OCI-LY7 (cell line): ENCODE results near the gene CASZ1. TPM values are rescaled to one million over a fixed set of nuclear protein-coding genes. Genes with fewer than 3 reads are reported as not detected.

ENCODE experiments used
- BruUV-seq: library from RNA; stranded (reverse); fragments of 400-500 nt; replicated peaks from 2 replicates; lab custom pipeline; 2021; lab: Mats Ljungman, UMichigan
- CTCF ChIA-PET: fragments of 300-600 bp; sonication (Branson Sonifier 250); formaldehyde crosslinking; loops from one replicate; lab custom pipeline; 2022; ENCODE audit warnings: antibody characterized with exemption; ENCODE audit not compliant: unreplicated experiment; lab: Charles Lee
- POLR2A ChIA-PET: fragments of 300-600 bp; sonication (Branson Sonifier 250); formaldehyde crosslinking; loops from one replicate; lab custom pipeline; 2022; ENCODE audit warnings: antibody characterized with exemption; lab: Charles Lee
- DNase-seq: peaks from one replicate; pipeline ENCODE4 v3.0.0-alpha.2; 2015; ENCODE audit warnings: low spot score
- H2AFZ ChIP-seq: fragments of 200-600 bp; sonication (generic), shearing (Covaris generic); 2 replicates; pipeline ENCODE4 v1.6.1; 2014; ENCODE audit warnings: mild to moderate bottlenecking, antibody characterized with exemption, low read length, moderate library complexity
- H3K27ac ChIP-seq: fragments of 200-600 bp; sonication (generic); 2 replicates; pipeline ENCODE4 v1.5.1; 2014; ENCODE audit warnings: mixed run types, low read depth, mild to moderate bottlenecking, moderate library complexity, low read length, inconsistent platforms; ENCODE audit not compliant: poor library complexity, severe bottlenecking
- H3K36me3 ChIP-seq: fragments of 200-600 bp; sonication (generic); 2 replicates; pipeline ENCODE4 v1.6.1; 2014; ENCODE audit warnings: mild to moderate bottlenecking, antibody characterized with exemption, low read length, moderate library complexity, mixed read lengths; ENCODE audit not compliant: insufficient read depth
- H3K4me1 ChIP-seq: fragments of 200-600 bp; sonication (generic); 2 replicates; pipeline ENCODE4 v1.5.1; 2014; ENCODE audit warnings: mild to moderate bottlenecking, low read length; ENCODE audit not compliant: insufficient read depth, poor library complexity, severe bottlenecking
- H3K4me2 ChIP-seq: fragments of 200-600 bp; sonication (generic); 2 replicates; pipeline ENCODE4 v1.6.1; 2014; ENCODE audit warnings: mild to moderate bottlenecking, low read length
- H3K4me3 ChIP-seq: fragments of 200-600 bp; sonication (generic); 2 replicates; pipeline ENCODE4 v1.5.1; 2014; ENCODE audit warnings: mild to moderate bottlenecking, low read depth, low read length; ENCODE audit not compliant: poor library complexity, severe bottlenecking
- H3K79me2 ChIP-seq: fragments of 200-600 bp; sonication (generic); 2 replicates; pipeline ENCODE4 v1.6.1; 2016; ENCODE audit warnings: low read depth, mild to moderate bottlenecking, low read length, moderate library complexity, mixed read lengths; ENCODE audit not compliant: insufficient read depth
- H3K9me2 ChIP-seq: fragments of 200-600 bp; sonication (generic); 2 replicates; pipeline ENCODE4 v1.6.1; 2016; ENCODE audit warnings: mild to moderate bottlenecking, low read length, mixed read lengths; ENCODE audit not compliant: insufficient read depth
- H3K9me3 ChIP-seq: fragments of 200-600 bp; sonication (generic); 2 replicates; pipeline ENCODE4 v1.6.1; 2014; ENCODE audit warnings: mild to moderate bottlenecking, mixed run types, low read length, mixed read lengths
- H4K20me1 ChIP-seq: fragments of 200-600 bp; sonication (generic); 2 replicates; pipeline ENCODE4 v1.6.1; 2014; ENCODE audit warnings: mild to moderate bottlenecking, antibody characterized with exemption, low read length, moderate library complexity, mixed read lengths; ENCODE audit not compliant: insufficient read depth
- CTCF ChIP-seq: fragments of 200-600 bp; sonication (generic); conservative IDR thresholded peaks from 2 replicates; pipeline ENCODE4 v1.5.1; 2014; ENCODE audit warnings: mild to moderate bottlenecking, antibody characterized with exemption, low read length, moderate library complexity, mixed read lengths
- EZH2phosphoT487 ChIP-seq: fragments of 200-600 bp; sonication (generic); IDR thresholded peaks from 2 replicates; pipeline ENCODE4 v1.6.1; 2018; ENCODE audit warnings: low read depth, borderline replicate concordance, mild to moderate bottlenecking, mixed run types, antibody characterized with exemption, low read length, moderate library complexity, mixed read lengths
- intact Hi-C: fragments of 100-400 bp; cut with micrococcal nuclease; formaldehyde crosslinking; loops from one replicate; pipeline ENCODE4 v1.10.0; 2022; ENCODE audit not compliant: unreplicated experiment
- total RNA-seq, 2 experiments: library from RNA; depleted of rRNA in 1 of 2; stranded (reverse); fragments of >200 nt in 1 of 2; shearing (Covaris generic) in 1 of 2; gene quantifications; 2 replicates each; pipeline ENCODE4 v1.2.3, GENCODE V29; 2014 to 2022

CASZ1 gene
- total RNA-seq, 2 experiments from 2014 or later, result 3.3 to 3.9 TPM

- H2AFZ ChIP-seq, result no peak overlapping the region
- H4K20me1 ChIP-seq, result no peaks in the 10 kb centered on the region
- no peaks in the 10 kb centered on the region for H3K9me3 ChIP-seq
- no peak overlapping the region for H3K27ac ChIP-seq
- ChIA-PET CTCF (no interaction called here), POLR2A (interaction anchor here (0.5 kb wide), 1 partner anchor 129 kb away, joined by 3 read pairs; no protein-coding TSS in a partner anchor)
- H3K4me3 ChIP-seq, result no peak overlapping the region
- TF ChIP-seq EZH2phosphoT487, result no peak
- TF ChIP-seq CTCF, result no peak
- no peaks in the 10 kb centered on the region for H3K79me2 ChIP-seq
- no peaks in the 10 kb centered on the region for H3K4me1 ChIP-seq
- intact Hi-C loops, result no loop called here
- H3K36me3 ChIP-seq, result no peaks in the 10 kb centered on the region
- no peak overlapping the region for H3K4me2 ChIP-seq
- BruUV-seq, result no TSS peak
- H3K9me2 ChIP-seq, result no peaks in the 10 kb centered on the region
- DNase-seq, result no peak
These were observed 164.4 kb downstream of the CASZ1 start for GRCh38 chr1:10631811-10632593.

GRCh38 chr1:10631121-10631810 is 165.2 kb downstream of the CASZ1 start:
- no TSS peak for BruUV-seq
- POLR2A ChIA-PET, result no interaction called here
- intact Hi-C loops, result no loop called here

More at GRCh38 chr1:10631121-10631810, 165.2 kb downstream of the CASZ1 start:
- TF ChIP-seq EZH2phosphoT487 (no peak), CTCF (no peak)
- no peaks in the 10 kb centered on the region for H3K4me1 ChIP-seq
- H3K9me2 ChIP-seq, result no peaks in the 10 kb centered on the region
- DNase-seq, result no peak
- H2AFZ ChIP-seq, result no peak overlapping the region
- H3K36me3 ChIP-seq, result no peaks in the 10 kb centered on the region
- no peak overlapping the region for H3K27ac ChIP-seq
- H3K4me2 ChIP-seq, result no peak overlapping the region
- H3K9me3 ChIP-seq, result no peaks in the 10 kb centered on the region
- CTCF ChIA-PET, result no interaction called here
- no peak overlapping the region for H3K4me3 ChIP-seq
- no peaks in the 10 kb centered on the region for H3K79me2 ChIP-seq
- H4K20me1 ChIP-seq, result no peaks in the 10 kb centered on the region
